ENCODE measurements around the gene ZBTB16. TPM values are rescaled to one million over a fixed set of nuclear protein-coding genes. Genes with fewer than 3 reads are reported as not detected.

ZBTB16 gene
- total and polyA plus RNA-seq, 4 donors: 8.9 to 140 (median 34.5) TPM

GRCh38 chr11:114197799-114198500, 138.4 kb downstream of the ZBTB16 start:
- H3K4me3 ChIP-seq (ENCODE audit: low read depth in 1 of 3, low read length in 3 of 3): no peak overlapping the region
- peak overlapping the region; percentile 57 to 69 for H3K27ac ChIP-seq (ENCODE audit: low read depth in 1 of 2, low read length in 2 of 2)
- peaks cover 0 to 3% (median under 1%) of the 10 kb centered on the region in 4 donors for H3K36me3 ChIP-seq (ENCODE audit: control insufficient read depth in 4 of 4, insufficient read depth in 3 of 4, low read depth in 1 of 4, low read length in 3 of 4)
- H3K4me1 ChIP-seq (ENCODE audit: control insufficient read depth in 4 of 4, insufficient read depth in 4 of 4, low read length in 3 of 4): peaks cover 5 to 38% (median 18%) of the 10 kb centered on the region in 4 donors
- H3K9me3 ChIP-seq (ENCODE audit: control insufficient read depth in 4 of 4, low read length in 3 of 4): no peaks in the 10 kb centered on the region
- H3K27me3 ChIP-seq (ENCODE audit: control insufficient read depth in 4 of 4, insufficient read depth in 4 of 4, low read length in 3 of 4): no peaks in the 10 kb centered on the region
- peak; percentile 74 to 81 for TF ChIP-seq RXRA (IDR thresholded peaks at IDR 0.05)
- peak in 1 of 2 donors; percentile 30 for TF ChIP-seq HNF4A (conservative IDR thresholded peaks at IDR 0.05)
- no peak for TF ChIP-seq GABPA (IDR thresholded peaks at IDR 0.05 in 1 of 2, conservative IDR thresholded peaks at IDR 0.05 in 1 of 2)
- TF ChIP-seq REST (IDR thresholded peaks at IDR 0.05): no peak
- peak; percentile 31 to 50 for TF ChIP-seq RAD21 (IDR thresholded peaks at IDR 0.05)
- peak; percentile 33 for TF ChIP-seq NR2F2 (IDR thresholded peaks at IDR 0.05)
- TF ChIP-seq YY1 (IDR thresholded peaks at IDR 0.05): no peak
- TF ChIP-seq SP1 (IDR thresholded peaks at IDR 0.05): peak; percentile 85
- TF ChIP-seq TAF1 (conservative IDR thresholded peaks at IDR 0.05): no peak
- no peak for TF ChIP-seq HNF4G (IDR thresholded peaks at IDR 0.05)
- peak; percentile 56 for TF ChIP-seq ATF3 (IDR thresholded peaks at IDR 0.05)
- peak; percentile 45 for TF ChIP-seq MAX (IDR thresholded peaks at IDR 0.05)
- no peak for TF ChIP-seq CTCF (IDR thresholded peaks at IDR 0.05; ENCODE audit: low read depth, low read length, missing input control)
- no peak for TF ChIP-seq ZBTB33 (IDR thresholded peaks at IDR 0.05)
- no peak for TF ChIP-seq FOXA1 (IDR thresholded peaks at IDR 0.05)
- TF ChIP-seq EGR1 (IDR thresholded peaks at IDR 0.05; ENCODE audit: low read depth in 2 of 2): no peak
- no peak for TF ChIP-seq FOXA2 (IDR thresholded peaks at IDR 0.05)
- TF ChIP-seq JUND (IDR thresholded peaks at IDR 0.05): peak; percentile 79 to 83
- no peak for DNase-seq (ENCODE audit: low spot score)
- 35% methylated on average over 10 of the region's 10 CpGs for WGBS
- peak overlapping the region in 1 of 2 donors; percentile 65 for H3K9ac ChIP-seq (ENCODE audit: low read depth in 1 of 2, low read length in 2 of 2)

All from liver (tissue), 9 donors.